HTERT RPE-1 (cell line): Measurements from ENCODE around the gene NSF.
"Not testable (repeated sequence)": the region's sequence is repeated elsewhere in the genome, so short reads cannot be mapped to it uniquely, and the experiment has no call there.

ENCODE experiments used
- in situ Hi-C: fragments of 300-500 bp; cut with MboI; formaldehyde crosslinking; loops from 4 replicates; pipeline ENCODE4 v1.14.3; 2020; ENCODE audit warnings: low sequenced_read_pairs

NSF gene

DNA sequence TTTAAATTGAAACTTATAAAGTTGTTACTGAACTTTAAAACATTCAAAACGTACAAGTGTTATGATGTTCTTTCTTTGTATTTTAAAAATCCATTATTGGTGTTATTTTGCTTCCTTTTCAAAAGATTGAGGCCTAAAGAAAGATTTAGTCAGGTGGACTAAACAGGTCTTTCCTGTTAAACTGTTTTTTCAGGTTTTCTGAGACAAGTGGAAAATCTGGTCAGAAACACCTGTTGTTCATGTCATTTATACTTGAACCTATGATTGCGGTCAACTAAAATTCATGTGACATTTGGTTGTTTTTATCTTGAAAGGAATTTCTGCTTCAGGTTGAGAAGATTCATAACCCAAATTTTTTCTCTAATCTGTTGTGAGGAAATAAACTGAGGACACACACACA, 108.5 kb downstream of the NSF start:
- in situ Hi-C loops: not testable (repeated sequence)

- in situ Hi-C loops: no loop called here
These were observed 127.5 kb downstream of the NSF start for GRCh38 chr17:46717999-46718398.

- in situ Hi-C loops: no loop called here
These were observed 129.4 kb downstream of the NSF start for GRCh38 chr17:46719891-46720290.

GRCh38 chr17:46720408-46720807, 129.9 kb downstream of the NSF start:
- in situ Hi-C loops: no loop called here

GRCh38 chr17:46722662-46723285, 132.3 kb downstream of the NSF start:
- in situ Hi-C loops: no loop called here

DNA sequence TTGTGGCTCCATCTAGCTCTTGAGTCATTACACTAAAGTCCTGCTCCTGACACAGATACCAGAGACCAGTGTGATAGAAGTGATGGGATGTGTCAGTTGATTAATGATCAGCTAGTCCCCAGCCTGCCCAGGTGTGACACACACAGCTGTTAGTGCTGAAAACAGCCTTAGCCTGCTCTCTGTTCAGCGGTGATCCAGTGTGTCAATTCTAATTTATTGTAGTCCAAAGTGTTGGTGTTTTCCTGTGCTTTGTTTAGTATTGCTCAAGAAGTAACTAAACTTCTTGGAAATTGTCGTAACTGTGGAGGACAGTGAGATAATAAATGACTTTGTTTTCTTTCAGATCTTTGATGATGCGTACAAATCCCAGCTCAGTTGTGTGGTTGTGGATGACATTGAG, 135.7 kb downstream of the NSF start:
- in situ Hi-C loops: no loop called here

DNA sequence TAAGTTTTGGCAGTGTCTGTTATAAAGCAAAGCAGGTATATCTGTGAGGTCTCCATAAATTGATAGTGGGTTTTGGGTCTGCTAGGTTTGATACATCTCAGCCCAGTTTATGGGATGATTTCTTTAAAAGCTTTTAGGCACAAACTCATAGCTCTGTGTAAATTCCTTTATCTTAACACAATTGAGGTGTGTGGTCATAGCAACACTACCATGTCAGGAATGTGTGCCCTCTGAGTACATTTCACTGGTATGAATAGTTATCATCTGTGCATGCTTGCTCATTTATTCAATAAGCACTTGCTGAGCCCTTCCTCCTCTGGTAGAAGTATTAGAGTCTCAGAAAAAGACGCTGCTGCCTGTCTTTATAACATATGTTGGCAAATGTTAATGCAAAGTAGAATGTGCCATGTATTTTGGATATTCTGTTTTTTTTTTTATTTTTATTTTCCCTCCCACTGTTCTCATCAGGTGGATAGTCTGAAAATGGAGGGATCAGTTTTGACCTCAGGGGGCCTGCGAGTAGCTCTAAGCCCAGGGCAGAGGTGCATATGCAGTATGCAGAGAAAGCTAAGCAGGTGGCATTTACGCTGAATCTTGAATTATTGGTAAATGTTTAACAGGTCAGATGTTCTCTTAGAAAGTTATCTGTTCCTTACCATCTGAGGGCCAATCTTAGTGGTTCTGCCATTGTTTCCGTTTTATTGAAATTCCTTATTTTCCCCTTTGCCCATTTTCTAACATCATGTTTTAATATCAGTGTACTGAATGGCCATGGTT, 137.3 kb downstream of the NSF start:
- in situ Hi-C loops: no loop called here

GRCh38 chr17:46730026-46730425, 139.6 kb downstream of the NSF start:
- in situ Hi-C loops: no loop called here

GRCh38 chr17:46730679-46731078, 140.2 kb downstream of the NSF start:
- in situ Hi-C loops: no loop called here

DNA sequence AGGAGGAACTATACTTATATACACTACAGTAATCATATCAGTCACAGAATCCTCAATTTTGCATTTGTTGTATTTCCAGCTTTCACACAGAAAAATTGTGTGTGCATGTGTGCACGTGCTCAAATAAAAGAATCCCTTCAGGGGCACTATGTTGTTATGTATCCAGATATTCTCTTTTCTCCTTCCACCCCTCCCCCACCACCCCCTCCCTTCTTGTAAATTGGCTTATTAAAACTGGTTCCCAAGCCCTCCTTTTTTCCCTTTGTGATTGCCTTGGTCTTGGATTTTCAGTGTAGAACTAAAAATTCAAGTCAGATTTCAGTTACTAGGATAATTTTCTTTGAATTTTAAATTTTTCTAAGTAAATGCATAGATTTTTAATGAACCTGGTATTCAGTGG, 141.7 kb downstream of the NSF start:
- in situ Hi-C loops: no loop called here

GRCh38 chr17:46732754-46733398, 142.4 kb downstream of the NSF start:
- in situ Hi-C loops: no loop called here

- in situ Hi-C loops: no loop called here
These were observed 143.5 kb downstream of the NSF start for GRCh38 chr17:46733837-46734475.

GRCh38 chr17:46736100-46736499, 145.6 kb downstream of the NSF start:
- in situ Hi-C loops: no loop called here

- in situ Hi-C loops: no loop called here
These were observed 146.9 kb downstream of the NSF start for GRCh38 chr17:46737326-46737725.

DNA sequence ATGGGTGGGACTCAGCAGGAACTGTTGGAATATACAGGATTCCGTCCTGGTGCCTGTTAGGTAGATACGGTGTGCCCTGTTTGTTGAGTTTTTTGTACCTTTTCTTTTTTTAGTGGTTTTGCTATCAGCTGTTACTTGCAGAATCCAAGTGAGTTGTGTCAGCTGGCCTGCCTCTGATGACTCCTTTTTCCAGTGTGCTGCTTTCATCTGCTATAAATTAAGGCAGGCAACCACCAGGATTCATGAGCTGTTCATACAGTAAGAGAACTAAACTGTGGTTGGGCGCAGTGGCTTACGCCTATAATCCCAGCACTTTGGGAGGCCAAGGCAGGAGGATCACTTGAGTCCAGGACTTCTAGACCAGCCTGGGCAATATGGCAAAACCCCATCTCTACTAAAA, 148.1 kb downstream of the NSF start:
- in situ Hi-C loops: no loop called here

- in situ Hi-C loops: no loop called here
These were observed 149.5 kb downstream of the NSF start for GRCh38 chr17:46739982-46740381.

- in situ Hi-C loops: no loop called here
These were observed 150.8 kb downstream of the NSF start for GRCh38 chr17:46741122-46741730.

- in situ Hi-C loops: no loop called here
These were observed 152.2 kb downstream of the NSF start for GRCh38 chr17:46742565-46743270.

- in situ Hi-C loops: no loop called here
These were observed 154.0 kb downstream of the NSF start for GRCh38 chr17:46744441-46744840.

DNA sequence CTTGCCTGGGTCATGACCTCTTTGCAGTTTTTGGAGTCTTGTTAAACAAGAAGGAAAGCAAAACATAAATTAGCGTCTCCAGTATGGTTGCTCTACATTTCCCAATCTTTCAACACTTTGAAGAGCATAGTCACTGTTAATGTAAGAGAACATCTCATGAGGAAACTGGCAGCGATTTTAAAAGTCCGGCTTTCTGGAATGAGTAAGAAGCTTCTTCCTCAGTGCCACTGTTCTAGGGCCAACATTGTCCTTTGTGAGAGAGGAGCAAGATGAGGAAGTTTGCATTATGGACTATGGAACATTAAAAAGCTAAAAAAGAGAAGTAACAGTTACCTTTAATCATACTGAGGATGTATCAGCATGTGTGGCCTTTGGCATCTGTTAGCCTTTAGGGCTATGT, 154.9 kb downstream of the NSF start:
- in situ Hi-C loops: no loop called here

DNA sequence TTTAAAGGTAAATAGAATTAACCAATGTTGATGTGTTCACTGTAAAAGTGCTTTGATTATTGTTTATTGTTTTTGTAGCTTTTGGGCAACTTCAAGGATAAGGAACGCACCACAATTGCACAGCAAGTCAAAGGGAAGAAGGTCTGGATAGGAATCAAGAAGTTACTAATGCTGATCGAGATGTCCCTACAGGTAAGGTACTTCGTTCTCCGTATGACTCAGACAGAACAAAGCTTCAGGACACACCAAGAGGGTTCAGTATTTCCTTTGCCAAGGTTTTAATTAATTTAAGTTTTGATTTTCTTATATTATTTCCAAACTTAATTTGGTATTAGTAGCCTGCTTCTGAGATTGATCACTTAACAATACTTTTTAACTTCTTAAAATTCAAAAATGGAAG, 161.0 kb downstream of the NSF start:
- in situ Hi-C loops: no loop called here
